Activated CD8-positive, alpha-beta memory T cell treated with anti-CD3 and anti-CD28 coated beads for 4 hours (primary cell): ENCODE results near the gene SAPCD2.
"Not testable (repeated sequence)": the region's sequence is repeated elsewhere in the genome, so short reads cannot be mapped to it uniquely, and the experiment has no call there.

ENCODE experiments used
- DNase-seq, 2 donors: peaks; one replicate each; pipeline ENCODE4 v3.0.0-alpha.2; 2020; ENCODE audit warnings: low read depth in 2 of 2

The SAPCD2 gene

GRCh38 chr9:137048655-137049543, 21.5 kb downstream of the SAPCD2 start:
- DNase-seq = no peak

- peak in 1 of 2 donors; percentile 55 for DNase-seq
Measured at GRCh38 chr9:137046088-137046787, 24.1 kb downstream of the SAPCD2 start, which contains the start of gene NPDC1. Gene NPDC1 (minus strand): TSS chr9:137046177. CDS start chr9:137045989, 188 bp downstream.

GRCh38 chr9:137045294-137046087, 24.9 kb downstream of the SAPCD2 start:
- DNase-seq = no peak

GRCh38 chr9:137044502-137045177, 25.7 kb downstream of the SAPCD2 start:
- no peak for DNase-seq

GRCh38 chr9:137044037-137044436, 26.3 kb downstream of the SAPCD2 start:
- DNase-seq = no peak

- no peak for DNase-seq
Measured at GRCh38 chr9:137042751-137043727, 27.3 kb downstream of the SAPCD2 start.

- no peak for DNase-seq
Measured at GRCh38 chr9:137041124-137041523, 29.2 kb downstream of the SAPCD2 start.

GRCh38 chr9:137040568-137040967, 29.8 kb downstream of the SAPCD2 start:
- no peak for DNase-seq

GRCh38 chr9:137039611-137040366, 30.6 kb downstream of the SAPCD2 start:
- no peak for DNase-seq

GRCh38 chr9:137038916-137039315, 31.4 kb downstream of the SAPCD2 start:
- DNase-seq = no peak

GRCh38 chr9:137037483-137037882, 32.9 kb downstream of the SAPCD2 start:
- DNase-seq = no peak

GRCh38 chr9:137037035-137037434, 33.3 kb downstream of the SAPCD2 start:
- no peak for DNase-seq

GRCh38 chr9:137035937-137036336, 34.4 kb downstream of the SAPCD2 start:
- no peak for DNase-seq

- DNase-seq = no peak
Measured at GRCh38 chr9:137035507-137035834, 34.9 kb downstream of the SAPCD2 start.

GRCh38 chr9:137034709-137035506, 35.4 kb downstream of the SAPCD2 start:
- peak; percentile 73 to 76 for DNase-seq

GRCh38 chr9:137034039-137034708, 36.2 kb downstream of the SAPCD2 start:
- DNase-seq = no peak

GRCh38 chr9:137033481-137033880, 36.9 kb downstream of the SAPCD2 start:
- DNase-seq = not testable (repeated sequence)

- DNase-seq = no peak
Measured at GRCh38 chr9:137032858-137033257, 37.5 kb downstream of the SAPCD2 start.
